Type B pancreatic cell (in vitro differentiated cells): ENCODE measurements around the gene NME7. TPM values are rescaled to one million over a fixed set of nuclear protein-coding genes. Genes with fewer than 3 reads are reported as not detected.
"Not testable (repeated sequence)": the region's sequence is repeated elsewhere in the genome, so short reads cannot be mapped to it uniquely, and the experiment has no call there.

ENCODE experiments used
- DNase-seq: peaks from one replicate; pipeline ENCODE4 v3.0.0; 2021; ENCODE audit warnings: mixed read lengths; ENCODE audit not compliant: unreplicated experiment; ENCODE audit errors: extremely low spot score
- H3K27ac Mint-ChIP-seq: 2 replicates; pipeline ENCODE4 v1.8.0; 2021; ENCODE audit warnings: mild to moderate bottlenecking, mixed read lengths
- H3K27me3 Mint-ChIP-seq: 2 replicates; pipeline ENCODE4 v1.8.0; 2021; ENCODE audit warnings: mixed read lengths
- H3K36me3 Mint-ChIP-seq: 2 replicates; pipeline ENCODE4 v1.8.0; 2021; ENCODE audit warnings: mixed read lengths
- H3K4me1 Mint-ChIP-seq: one replicate; pipeline ENCODE4 v1.8.0; 2021; ENCODE audit warnings: mixed read lengths; ENCODE audit not compliant: unreplicated experiment
- H3K4me3 Mint-ChIP-seq: 2 replicates; pipeline ENCODE4 v1.8.0; 2021; ENCODE audit warnings: mild to moderate bottlenecking, mixed read lengths
- H3K9me3 Mint-ChIP-seq: 2 replicates; pipeline ENCODE4 v1.8.0; 2021; ENCODE audit warnings: mixed read lengths
- total RNA-seq: library from RNA; stranded (reverse); gene quantifications from 2 replicates; pipeline ENCODE4 v1.2.1, GENCODE V29; 2021; ENCODE audit warnings: low replicate concordance
- TF ChIP-seq, protein P1 (sequence below): fragments of 200-600 bp; sonication (generic); conservative IDR thresholded peaks from 2 replicates; pipeline ENCODE4 v1.5.0; 2021; ENCODE audit warnings: antibody characterized with exemption, mild to moderate bottlenecking

Gene NME7
- total RNA-seq, 1 donor from 2014 or later = 25.9 TPM

GRCh38 chr1:169348383-169349036, 19.1 kb downstream of the NME7 start:
- Mint-ChIP-seq H3K27ac (no peak overlapping the region), H3K4me1 (peaks cover 4% of the 10 kb centered on the region), H3K9me3 (peaks cover 4% of the 10 kb centered on the region), H3K36me3 (no peaks in the 10 kb centered on the region), H3K4me3 (no peak overlapping the region), H3K27me3 (no peaks in the 10 kb centered on the region)
- TF ChIP-seq, protein P1, sequence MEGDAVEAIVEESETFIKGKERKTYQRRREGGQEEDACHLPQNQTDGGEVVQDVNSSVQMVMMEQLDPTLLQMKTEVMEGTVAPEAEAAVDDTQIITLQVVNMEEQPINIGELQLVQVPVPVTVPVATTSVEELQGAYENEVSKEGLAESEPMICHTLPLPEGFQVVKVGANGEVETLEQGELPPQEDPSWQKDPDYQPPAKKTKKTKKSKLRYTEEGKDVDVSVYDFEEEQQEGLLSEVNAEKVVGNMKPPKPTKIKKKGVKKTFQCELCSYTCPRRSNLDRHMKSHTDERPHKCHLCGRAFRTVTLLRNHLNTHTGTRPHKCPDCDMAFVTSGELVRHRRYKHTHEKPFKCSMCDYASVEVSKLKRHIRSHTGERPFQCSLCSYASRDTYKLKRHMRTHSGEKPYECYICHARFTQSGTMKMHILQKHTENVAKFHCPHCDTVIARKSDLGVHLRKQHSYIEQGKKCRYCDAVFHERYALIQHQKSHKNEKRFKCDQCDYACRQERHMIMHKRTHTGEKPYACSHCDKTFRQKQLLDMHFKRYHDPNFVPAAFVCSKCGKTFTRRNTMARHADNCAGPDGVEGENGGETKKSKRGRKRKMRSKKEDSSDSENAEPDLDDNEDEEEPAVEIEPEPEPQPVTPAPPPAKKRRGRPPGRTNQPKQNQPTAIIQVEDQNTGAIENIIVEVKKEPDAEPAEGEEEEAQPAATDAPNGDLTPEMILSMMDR = peak; percentile 92
- no peak for DNase-seq

DNA sequence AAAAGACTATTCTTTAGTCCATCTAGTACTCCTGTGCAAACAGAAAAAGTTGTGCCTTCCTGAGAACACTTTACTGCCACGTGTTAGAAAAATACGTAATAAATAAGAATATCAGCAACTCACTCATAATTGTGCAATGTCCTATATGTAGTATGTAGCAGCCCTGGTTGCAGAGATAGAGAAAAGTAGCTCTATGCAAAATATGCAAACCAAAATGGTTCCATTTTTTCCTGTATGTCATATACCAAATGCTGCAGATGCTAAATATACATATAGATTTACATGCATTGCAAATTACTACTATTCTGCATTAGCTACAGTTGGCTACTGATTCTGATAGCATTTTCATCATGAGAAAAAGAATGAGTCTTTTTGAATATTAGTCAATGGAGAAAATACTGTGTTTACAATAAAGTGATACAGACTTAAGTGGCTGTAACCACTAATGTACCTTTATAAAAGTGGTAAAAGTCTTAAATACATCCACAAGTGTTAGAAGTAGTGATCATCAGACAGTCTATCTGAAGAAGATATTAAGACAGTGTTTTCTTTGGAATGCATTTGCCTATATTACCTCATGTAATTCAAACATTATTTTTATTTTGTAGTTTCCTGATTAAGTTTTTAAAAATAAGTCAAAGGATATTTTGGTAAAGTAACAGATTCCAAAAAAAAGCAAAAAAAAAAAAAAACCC, 19.8 kb downstream of the NME7 start:
- peaks cover 4% of the 10 kb centered on the region for H3K4me1 Mint-ChIP-seq
- no peak for DNase-seq

DNA sequence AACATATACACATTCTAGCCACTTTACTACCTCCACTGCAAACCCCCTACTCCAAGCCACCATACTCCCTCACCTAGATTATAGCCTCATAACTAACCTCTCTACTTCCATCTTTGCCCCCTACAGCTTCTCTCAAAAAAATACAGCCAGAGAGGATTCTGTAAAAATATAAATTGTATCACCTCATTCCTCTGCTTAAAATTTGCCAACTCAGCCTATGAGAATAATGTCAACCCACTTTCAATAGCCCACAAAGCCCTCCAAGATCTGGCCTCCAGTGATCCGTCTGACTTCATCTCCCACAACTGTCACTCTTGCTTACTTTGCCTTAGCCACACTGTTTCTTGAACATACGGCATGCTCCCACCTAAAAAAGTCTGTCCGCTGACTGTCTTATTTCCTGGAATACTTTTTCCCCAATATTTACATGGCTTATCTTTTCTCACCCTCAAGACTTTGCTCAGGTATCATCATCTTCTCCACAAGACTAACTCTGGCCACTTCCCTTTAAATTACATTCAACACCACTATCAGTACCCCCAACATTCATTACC, 21.5 kb downstream of the NME7 start:
- no peaks in the 10 kb centered on the region for H3K36me3 Mint-ChIP-seq
- no peaks in the 10 kb centered on the region for H3K9me3 Mint-ChIP-seq
- peaks cover 4% of the 10 kb centered on the region for H3K4me1 Mint-ChIP-seq
- TF ChIP-seq, protein P1 = no peak
- H3K27me3 Mint-ChIP-seq = no peaks in the 10 kb centered on the region
- H3K27ac Mint-ChIP-seq = no peak overlapping the region
- no peak for DNase-seq
- H3K4me3 Mint-ChIP-seq = no peak overlapping the region

More for the DNA sequence above, 19.8 kb downstream of the NME7 start:
- TF ChIP-seq, protein P1 = no peak
- Mint-ChIP-seq H3K27ac (no peak overlapping the region), H3K4me3 (no peak overlapping the region), H3K36me3 (no peaks in the 10 kb centered on the region), H3K9me3 (no peaks in the 10 kb centered on the region), H3K27me3 (no peaks in the 10 kb centered on the region)

- Mint-ChIP-seq H3K27ac (no peak overlapping the region), H3K36me3 (no peaks in the 10 kb centered on the region), H3K4me3 (no peak overlapping the region), H3K9me3 (peaks cover 4% of the 10 kb centered on the region), H3K4me1 (peaks cover 4% of the 10 kb centered on the region), H3K27me3 (no peaks in the 10 kb centered on the region)
- TF ChIP-seq, protein P1 = no peak
- no peak for DNase-seq
Observed at GRCh38 chr1:169345511-169345910, 22.1 kb downstream of the NME7 start.

- H3K4me1 Mint-ChIP-seq, H3K4me3 Mint-ChIP-seq, H3K27ac Mint-ChIP-seq, DNase-seq, H3K27me3 Mint-ChIP-seq, H3K9me3 Mint-ChIP-seq, H3K36me3 Mint-ChIP-seq: not testable (repeated sequence)
Observed at GRCh38 chr1:169342096-169342495, 25.5 kb downstream of the NME7 start.

- Mint-ChIP-seq H3K27me3 (no peaks in the 10 kb centered on the region), H3K4me1 (no peaks in the 10 kb centered on the region), H3K36me3 (peaks cover 5% of the 10 kb centered on the region), H3K27ac (no peak overlapping the region), H3K4me3 (no peak overlapping the region), H3K9me3 (peaks cover 4% of the 10 kb centered on the region)
- DNase-seq = no peak
- TF ChIP-seq, protein P1 = no peak
Observed at GRCh38 chr1:169340882-169341281, 26.7 kb downstream of the NME7 start.
